Testis (tissue), 2 donors: Measurements from ENCODE around the gene PER2.

Experiments used
- POLR2A ChIP-seq: fragments of 450-650 bp; IDR thresholded peaks from one replicate; pipeline ENCODE4 v1.6.1; 2017; ENCODE audit warnings: antibody characterized with exemption, mild to moderate bottlenecking, moderate library complexity
- TF ChIP-seq, protein P1 (sequence below), 3 experiments: fragments of 450-650 bp in 2 of 3; fragments of 200-600 bp in 1 of 3; sonication (generic) in 1 of 3; IDR thresholded peaks; one replicate each; pipeline ENCODE4 v1.5.1; 2016 to 2019; ENCODE audit warnings: antibody characterized with exemption in 3 of 3, mild to moderate bottlenecking in 2 of 3, moderate library complexity in 1 of 3

DNA sequence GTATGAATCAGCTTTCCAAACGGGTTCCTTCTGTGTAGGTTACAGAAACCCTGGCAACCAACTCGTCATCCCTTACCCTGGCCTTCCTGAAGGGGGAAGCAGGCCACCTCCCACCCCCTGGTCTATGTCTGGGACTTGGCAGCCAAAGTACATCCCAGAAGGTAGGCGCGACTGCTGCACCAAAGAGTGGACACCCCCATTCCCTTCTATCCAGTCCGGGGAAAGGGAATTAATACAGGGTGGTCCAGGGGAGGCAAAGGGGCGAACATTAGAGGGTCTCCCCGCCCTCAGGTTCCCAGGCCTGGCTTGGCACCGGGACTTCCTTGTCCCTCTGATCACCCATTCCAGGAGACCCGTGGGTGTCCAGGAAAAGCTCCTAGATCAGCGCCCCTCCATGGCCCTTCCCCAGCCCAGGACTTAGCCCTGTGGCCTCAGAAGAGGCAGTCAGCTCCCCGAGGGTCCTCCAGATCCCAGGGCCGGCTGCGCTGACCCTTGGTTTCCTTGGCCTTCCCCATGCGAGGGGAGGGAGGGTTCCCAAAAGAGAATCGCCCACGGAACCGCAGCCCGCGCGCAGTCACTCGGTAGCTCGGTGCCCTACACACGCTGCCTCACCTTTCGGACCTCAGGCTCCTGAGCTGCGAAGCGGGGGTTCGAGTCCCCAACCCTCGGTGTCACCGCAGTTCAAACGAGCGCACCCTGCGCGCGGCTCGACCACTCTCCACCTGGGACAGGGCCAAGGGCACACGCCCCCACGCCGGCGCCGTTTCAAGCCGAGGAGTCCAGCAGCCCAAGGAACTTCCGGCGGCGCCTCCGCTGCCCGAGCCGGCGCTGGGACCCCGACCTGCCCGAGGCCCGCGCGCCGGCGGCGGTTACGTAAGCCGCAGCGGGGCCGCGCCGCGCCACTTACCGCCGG, at the start of gene PER2:
- TF ChIP-seq, protein P1, sequence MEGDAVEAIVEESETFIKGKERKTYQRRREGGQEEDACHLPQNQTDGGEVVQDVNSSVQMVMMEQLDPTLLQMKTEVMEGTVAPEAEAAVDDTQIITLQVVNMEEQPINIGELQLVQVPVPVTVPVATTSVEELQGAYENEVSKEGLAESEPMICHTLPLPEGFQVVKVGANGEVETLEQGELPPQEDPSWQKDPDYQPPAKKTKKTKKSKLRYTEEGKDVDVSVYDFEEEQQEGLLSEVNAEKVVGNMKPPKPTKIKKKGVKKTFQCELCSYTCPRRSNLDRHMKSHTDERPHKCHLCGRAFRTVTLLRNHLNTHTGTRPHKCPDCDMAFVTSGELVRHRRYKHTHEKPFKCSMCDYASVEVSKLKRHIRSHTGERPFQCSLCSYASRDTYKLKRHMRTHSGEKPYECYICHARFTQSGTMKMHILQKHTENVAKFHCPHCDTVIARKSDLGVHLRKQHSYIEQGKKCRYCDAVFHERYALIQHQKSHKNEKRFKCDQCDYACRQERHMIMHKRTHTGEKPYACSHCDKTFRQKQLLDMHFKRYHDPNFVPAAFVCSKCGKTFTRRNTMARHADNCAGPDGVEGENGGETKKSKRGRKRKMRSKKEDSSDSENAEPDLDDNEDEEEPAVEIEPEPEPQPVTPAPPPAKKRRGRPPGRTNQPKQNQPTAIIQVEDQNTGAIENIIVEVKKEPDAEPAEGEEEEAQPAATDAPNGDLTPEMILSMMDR (IDR thresholded peaks at IDR 0.05): no peak
- no peak for TF ChIP-seq POLR2A
